ENCODE data around the gene IKBKE. TPM values are rescaled to one million over a fixed set of nuclear protein-coding genes. Genes with fewer than 3 reads are reported as not detected.

The IKBKE gene
- total and polyA plus RNA-seq, 2 experiments from 2014 or later, result 14.5 to 17.7 TPM

DNA sequence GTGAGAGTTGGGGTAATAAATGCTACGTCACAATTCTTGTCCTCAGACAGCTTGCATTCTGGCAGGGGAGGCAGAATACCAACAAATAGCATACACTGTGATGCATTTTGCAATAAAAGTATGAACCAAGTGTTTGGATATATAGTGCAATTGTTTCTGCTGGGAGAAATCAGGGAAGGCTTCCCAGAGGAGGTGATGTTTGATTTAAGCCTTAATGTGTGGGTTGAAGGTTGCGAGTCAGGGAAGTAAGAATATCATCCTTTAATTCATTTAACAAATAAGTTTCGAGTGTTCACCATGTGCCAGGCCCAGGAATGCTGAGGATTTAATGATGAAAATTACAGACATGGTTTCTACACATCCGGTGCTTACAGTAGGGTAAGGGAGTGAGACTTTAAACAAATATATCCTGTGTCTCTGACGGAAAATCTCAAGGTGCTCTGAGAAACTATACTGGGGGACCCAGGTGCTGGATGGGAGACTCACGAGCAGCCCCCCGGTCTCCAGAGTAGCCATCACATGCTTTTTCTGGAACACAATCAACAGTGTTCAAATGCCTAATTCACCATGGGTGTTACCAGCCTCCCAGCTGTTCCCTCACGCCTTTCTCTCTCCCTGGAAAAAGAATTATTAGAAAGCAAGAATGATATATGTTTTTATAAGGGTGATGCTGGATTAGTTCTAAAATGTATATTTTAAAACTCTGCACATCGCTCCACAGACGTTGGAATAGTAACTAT, 68.8 kb downstream of the IKBKE start:
- 88 to 90% methylated on average over 10 of the region's 10 CpGs for WGBS, 2 experiments (ENCODE audit: low coverage in 1 of 2, low lambda C conversion rate in 2 of 2, missing lambda C conversion rate in 2 of 2)
- Histone ChIP-seq H4K20me1 (ENCODE audit: insufficient read depth) (no peaks in the 10 kb centered on the region), H3K9me3 (ENCODE audit: low read depth) (no peaks in the 10 kb centered on the region), H3K27ac (no peak overlapping the region), H3K4me3 (no peak overlapping the region), H3K9ac (no peak overlapping the region), H3K27me3 (replicated peaks; ENCODE audit: insufficient read depth) (no peaks in the 10 kb centered on the region), H3K79me2 (ENCODE audit: insufficient read depth) (no peaks in the 10 kb centered on the region), H3F3A (ENCODE audit: insufficient read depth) (no peaks in the 10 kb centered on the region), H3K36me3 (ENCODE audit: low read depth) (no peaks in the 10 kb centered on the region), H3K4me2 (ENCODE audit: unreplicated experiment) (no peak overlapping the region), H3K4me1 (ENCODE audit: insufficient read depth) (peaks cover 5% of the 10 kb centered on the region; the same call in 1 of the 2 replicates), H3K9me2 (ENCODE audit: insufficient read depth) (no peaks in the 10 kb centered on the region), H2AFZ (no peak overlapping the region)
- in situ Hi-C loops (cut with MboI), result no loop called here
- DNase-seq, result no peak
- TF ChIP-seq EZH2phosphoT487 (IDR thresholded peaks at IDR 0.05; ENCODE audit: insufficient read depth, low read depth), result no peak
- no peak for TF ChIP-seq EZH2 (IDR thresholded peaks at IDR 0.05; ENCODE audit: insufficient read depth, poor library complexity, severe bottlenecking)

DNA sequence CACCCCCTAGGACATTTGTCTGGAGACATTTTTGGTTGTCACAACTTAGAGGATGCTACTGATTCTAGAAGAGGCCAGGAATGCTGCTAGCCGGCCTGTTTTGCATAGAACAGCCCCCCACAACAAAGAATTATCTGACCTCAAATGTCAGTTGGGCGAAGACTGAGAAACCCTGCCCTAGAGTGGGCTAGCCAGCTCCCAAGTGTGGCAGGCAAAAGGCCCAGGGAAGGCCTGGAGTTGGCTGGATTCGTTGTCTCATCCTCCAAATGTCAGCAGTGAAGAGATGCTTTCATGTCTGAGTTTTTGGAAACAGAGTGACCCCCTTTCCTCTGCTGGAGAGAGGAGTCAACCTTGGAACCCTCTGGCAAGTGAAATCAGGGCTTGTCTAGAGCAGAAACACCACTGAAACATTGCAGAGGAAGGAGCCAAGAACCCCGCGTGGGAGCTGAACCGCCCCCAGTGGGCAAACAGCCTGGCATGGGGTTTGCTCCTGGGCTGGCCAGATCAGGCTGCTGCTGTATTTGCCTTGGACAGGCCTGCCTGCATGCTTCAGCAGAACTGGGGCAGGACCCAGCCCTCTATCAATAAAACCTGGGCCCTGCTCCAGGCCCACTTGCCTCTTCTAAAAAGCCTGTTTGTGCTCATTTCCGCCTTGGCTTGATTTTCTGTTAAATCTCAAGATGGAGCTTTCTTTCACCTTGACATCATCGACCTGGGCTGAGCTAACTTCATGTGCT, 69.9 kb downstream of the IKBKE start:
- DNase-seq, result peak; percentile 34
- H3K9me2 ChIP-seq (ENCODE audit: insufficient read depth), result no peaks in the 10 kb centered on the region
- no peaks in the 10 kb centered on the region for H3F3A ChIP-seq (ENCODE audit: insufficient read depth)
- H3K27ac ChIP-seq, result peak overlapping the region; percentile 7; the same call in 1 of the 2 replicates
- peaks cover 5% of the 10 kb centered on the region; the same call in 1 of the 2 replicates for H3K4me1 ChIP-seq (ENCODE audit: insufficient read depth)
- H3K9me3 ChIP-seq (ENCODE audit: low read depth), result no peaks in the 10 kb centered on the region
- H2AFZ ChIP-seq, result no peak overlapping the region
- TF ChIP-seq EZH2phosphoT487 (IDR thresholded peaks at IDR 0.05; ENCODE audit: insufficient read depth, low read depth) (no peak), EZH2 (IDR thresholded peaks at IDR 0.05; ENCODE audit: insufficient read depth, poor library complexity, severe bottlenecking) (no peak)
- no peaks in the 10 kb centered on the region for H4K20me1 ChIP-seq (ENCODE audit: insufficient read depth)
- H3K9ac ChIP-seq, result no peak overlapping the region
- in situ Hi-C loops (cut with MboI), result no loop called here
- no peaks in the 10 kb centered on the region for H3K27me3 ChIP-seq (replicated peaks; ENCODE audit: insufficient read depth)
- H3K4me2 ChIP-seq (ENCODE audit: unreplicated experiment), result no peak overlapping the region
- no peaks in the 10 kb centered on the region for H3K36me3 ChIP-seq (ENCODE audit: low read depth)
- no peaks in the 10 kb centered on the region for H3K79me2 ChIP-seq (ENCODE audit: insufficient read depth)
- no peak overlapping the region for H3K4me3 ChIP-seq
- WGBS, 2 experiments (ENCODE audit: low coverage in 1 of 2, low lambda C conversion rate in 2 of 2, missing lambda C conversion rate in 2 of 2), result 43 to 57% methylated on average over 8 of the region's 8 CpGs

DNA sequence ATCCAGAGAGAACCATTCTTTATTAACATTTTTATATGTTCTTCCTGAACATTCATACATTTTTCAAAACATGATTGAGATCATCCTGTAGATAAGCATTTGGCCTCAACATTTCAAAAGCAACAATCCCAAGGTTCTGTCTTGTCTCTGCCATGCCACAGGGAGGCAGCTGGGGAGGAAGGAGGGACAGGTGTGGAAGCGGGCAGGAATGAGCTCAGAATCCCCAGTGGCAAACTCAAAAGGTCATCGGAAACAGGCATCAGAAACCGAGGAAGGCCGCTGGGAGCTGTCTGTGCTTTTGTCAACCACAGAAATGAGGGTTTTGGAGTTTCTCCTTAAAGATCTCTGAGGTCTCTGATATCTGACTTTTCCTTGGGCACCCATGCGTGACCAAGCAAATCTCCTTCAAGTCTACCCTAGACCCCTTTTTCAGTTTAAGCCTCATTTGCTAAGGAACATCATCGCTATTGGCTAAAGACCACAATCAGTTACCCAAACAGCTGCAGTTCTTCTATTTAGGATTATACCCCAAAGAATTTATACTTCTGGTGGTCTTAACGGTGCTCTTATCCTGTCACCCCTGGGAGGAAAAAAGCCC, 71.1 kb downstream of the IKBKE start:
- H3K4me1 ChIP-seq (ENCODE audit: insufficient read depth), result peaks cover 5% of the 10 kb centered on the region; the same call in 1 of the 2 replicates
- no peaks in the 10 kb centered on the region for H3K79me2 ChIP-seq (ENCODE audit: insufficient read depth)
- no peaks in the 10 kb centered on the region for H3K9me2 ChIP-seq (ENCODE audit: insufficient read depth)
- no peak overlapping the region for H3K4me2 ChIP-seq (ENCODE audit: unreplicated experiment)
- H3K27me3 ChIP-seq (replicated peaks; ENCODE audit: insufficient read depth), result no peaks in the 10 kb centered on the region
- no peaks in the 10 kb centered on the region for H3K9me3 ChIP-seq (ENCODE audit: low read depth)
- no peaks in the 10 kb centered on the region for H3K36me3 ChIP-seq (ENCODE audit: low read depth)
- no peak for DNase-seq
- H3K27ac ChIP-seq, result no peak overlapping the region
- TF ChIP-seq EZH2 (IDR thresholded peaks at IDR 0.05; ENCODE audit: insufficient read depth, poor library complexity, severe bottlenecking) (no peak), EZH2phosphoT487 (IDR thresholded peaks at IDR 0.05; ENCODE audit: insufficient read depth, low read depth) (no peak)
- H3F3A ChIP-seq (ENCODE audit: insufficient read depth), result no peaks in the 10 kb centered on the region
- in situ Hi-C loops (cut with MboI), result no loop called here
- no peaks in the 10 kb centered on the region for H4K20me1 ChIP-seq (ENCODE audit: insufficient read depth)
- H3K4me3 ChIP-seq, result no peak overlapping the region
- no peak overlapping the region for H3K9ac ChIP-seq
- WGBS, 2 experiments (ENCODE audit: low coverage in 1 of 2, low lambda C conversion rate in 2 of 2, missing lambda C conversion rate in 2 of 2), result 96 to 97% methylated on average over 7 of the region's 7 CpGs
- no peak overlapping the region for H2AFZ ChIP-seq

DNA sequence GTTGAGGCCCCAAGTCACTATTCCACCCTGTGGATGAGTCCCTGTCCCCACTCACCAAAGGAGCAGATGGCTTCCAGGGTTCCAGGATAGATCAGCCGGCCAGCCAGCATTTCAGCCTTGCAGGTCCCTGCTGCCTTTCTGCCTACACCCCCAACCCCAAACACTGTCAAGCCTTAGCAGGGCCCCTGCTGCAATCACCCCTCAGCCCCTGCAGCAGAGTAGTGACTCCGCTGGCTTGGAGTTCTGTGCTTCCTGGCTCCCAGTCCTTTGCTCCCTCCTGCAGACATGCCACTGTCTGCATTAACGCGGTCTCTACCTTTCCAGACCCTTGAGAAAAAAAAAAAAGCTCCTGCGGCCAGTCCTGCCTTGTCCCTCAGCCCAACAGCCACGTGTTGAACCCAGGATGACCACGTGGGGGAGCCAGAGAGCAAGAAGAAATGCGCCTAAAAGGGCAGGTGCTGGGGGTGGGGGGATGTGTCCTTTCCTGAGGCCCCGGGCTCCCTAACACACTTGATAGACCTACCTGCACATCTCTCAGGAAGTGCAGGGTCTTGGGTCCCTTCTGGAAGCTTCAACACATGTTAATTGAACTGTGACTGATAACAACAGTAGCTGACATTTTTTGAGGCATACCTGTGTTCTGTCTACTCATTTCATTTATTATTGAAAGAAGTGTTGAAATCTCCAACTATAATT, 74.4 kb downstream of the IKBKE start:
- WGBS, 2 experiments (ENCODE audit: low coverage in 1 of 2, low lambda C conversion rate in 2 of 2, missing lambda C conversion rate in 2 of 2), result 22 to 25% methylated on average over 9 of the region's 9 CpGs
- no peak overlapping the region for H3K9ac ChIP-seq
- H3K79me2 ChIP-seq (ENCODE audit: insufficient read depth), result no peaks in the 10 kb centered on the region
- no peaks in the 10 kb centered on the region for H3K36me3 ChIP-seq (ENCODE audit: low read depth)
- H3K4me1 ChIP-seq (ENCODE audit: insufficient read depth), result peaks cover 5% of the 10 kb centered on the region; the same call in 1 of the 2 replicates
- H3K9me3 ChIP-seq (ENCODE audit: low read depth), result no peaks in the 10 kb centered on the region
- DNase-seq, result peak; percentile 46
- no peak overlapping the region for H3K4me2 ChIP-seq (ENCODE audit: unreplicated experiment)
- H3K27ac ChIP-seq, result no peak overlapping the region
- H2AFZ ChIP-seq, result no peak overlapping the region
- no peak for TF ChIP-seq EZH2phosphoT487 (IDR thresholded peaks at IDR 0.05; ENCODE audit: insufficient read depth, low read depth)
- no peak for TF ChIP-seq EZH2 (IDR thresholded peaks at IDR 0.05; ENCODE audit: insufficient read depth, poor library complexity, severe bottlenecking)
- in situ Hi-C loops (cut with MboI), result no loop called here
- H4K20me1 ChIP-seq (ENCODE audit: insufficient read depth), result no peaks in the 10 kb centered on the region
- no peaks in the 10 kb centered on the region for H3F3A ChIP-seq (ENCODE audit: insufficient read depth)
- no peak overlapping the region for H3K4me3 ChIP-seq
- H3K9me2 ChIP-seq (ENCODE audit: insufficient read depth), result no peaks in the 10 kb centered on the region
- H3K27me3 ChIP-seq (replicated peaks; ENCODE audit: insufficient read depth), result no peaks in the 10 kb centered on the region
